Common myeloid progenitor, CD34-positive (primary cell): ENCODE data around the gene ULK4.

Experiments used
- CTCF ChIA-PET: fragments of 350-600 bp; sonication (Branson Sonifier 250); formaldehyde crosslinking; loops from one replicate; lab custom pipeline; 2021; ENCODE audit warnings: antibody characterized with exemption; lab: Charles Lee
- POLR2A ChIA-PET: fragments of 350-600 bp; sonication (Branson Sonifier 250); formaldehyde crosslinking; loops from one replicate; lab custom pipeline; 2021; ENCODE audit warnings: antibody characterized with exemption; lab: Charles Lee
- DNase-seq, 3 donors: peaks; one replicate each; pipeline versions ENCODE4 v3.0.0 to v3.0.0-alpha.2; 2013
- H3K27ac ChIP-seq, 2 experiments: 1 replicate in 1 of 2; 2 replicates in 1 of 2; pipeline ENCODE4 v1.7.0; 2013; ENCODE audit warnings: inconsistent platforms in 2 of 2, low read length in 2 of 2, mild to moderate bottlenecking in 2 of 2, low read depth in 1 of 2, moderate library complexity in 1 of 2; ENCODE audit not compliant: severe bottlenecking in 2 of 2, insufficient read depth in 1 of 2, poor library complexity in 1 of 2
- H3K27me3 ChIP-seq, 5 experiments: replicated peaks in 2 of 5; 1 replicate in 3 of 5; 2 replicates in 2 of 5; pipeline versions ENCODE4 v1.6.1 to v1.7.0; 2013; ENCODE audit warnings: low read length in 4 of 5, mild to moderate bottlenecking in 2 of 5, moderate library complexity in 2 of 5, inconsistent platforms in 1 of 5; ENCODE audit not compliant: insufficient read depth in 5 of 5, control insufficient read depth in 4 of 5
- H3K36me3 ChIP-seq, 4 experiments: 1 replicate in 2 of 4; 2 replicates in 2 of 4; pipeline versions ENCODE4 v1.6.1 to v1.7.0; 2013; ENCODE audit warnings: low read length in 3 of 4, control low read depth in 1 of 4, mild to moderate bottlenecking in 1 of 4; ENCODE audit not compliant: control insufficient read depth in 4 of 4, insufficient read depth in 4 of 4
- H3K4me1 ChIP-seq, 4 experiments: 1 replicate in 3 of 4; 2 replicates in 1 of 4; pipeline versions ENCODE4 v1.6.1 to v1.7.1; 2013; ENCODE audit warnings: low read length in 3 of 4, mild to moderate bottlenecking in 3 of 4, control low read depth in 1 of 4, inconsistent platforms in 1 of 4, moderate library complexity in 1 of 4; ENCODE audit not compliant: control insufficient read depth in 4 of 4, insufficient read depth in 4 of 4; ENCODE audit errors: control extremely low read depth in 1 of 4
- H3K4me3 ChIP-seq, 7 experiments: 1 replicate in 4 of 7; 2 replicates in 3 of 7; pipeline versions ENCODE4 v1.5.1 to v1.7.0; 2013; ENCODE audit warnings: mild to moderate bottlenecking in 7 of 7, low read length in 6 of 7, moderate library complexity in 6 of 7, inconsistent platforms in 2 of 7, low read depth in 2 of 7, control low read depth in 1 of 7; ENCODE audit not compliant: insufficient read depth in 4 of 7, control insufficient read depth in 1 of 7; ENCODE audit errors: extremely low read depth in 1 of 7
- H3K9me3 ChIP-seq, 5 experiments: 1 replicate in 4 of 5; 2 replicates in 1 of 5; pipeline versions ENCODE4 v1.6.1 to v1.7.1; 2013; ENCODE audit warnings: low read length in 4 of 5, mild to moderate bottlenecking in 2 of 5, inconsistent platforms in 1 of 5, low read depth in 1 of 5, moderate library complexity in 1 of 5; ENCODE audit not compliant: control insufficient read depth in 4 of 5, insufficient read depth in 2 of 5; ENCODE audit errors: control extremely low read depth in 1 of 5
- WGBS: methylation state at CpG from one replicate; pipeline ENCODE4 v1.1.5; 2013; ENCODE audit not compliant: insufficient coverage; 5-methylcytosine and 5-hydroxymethylcytosine counted together

Gene ULK4

GRCh38 chr3:41241161-41241560, 720.7 kb downstream of the ULK4 start:
- H3K9me3 ChIP-seq, result no peaks in the 10 kb centered on the region
- H3K27ac ChIP-seq, result no peak overlapping the region
- H3K36me3 ChIP-seq, result peaks cover 25 to 62% (median 47%) of the 10 kb centered on the region in 4 experiments
- H3K4me3 ChIP-seq, result no peak overlapping the region
- ChIA-PET POLR2A (no interaction called here), CTCF (interaction anchor here (1.0 kb wide), 1 partner anchor 42 kb away, joined by 5 read pairs; the partner anchor contains the start of gene CTNNB1)
- no peaks in the 10 kb centered on the region for H3K27me3 ChIP-seq
- WGBS, result 100% methylated on average over 1 of the region's 4 CpGs
- DNase-seq, result no peak
- no peaks in the 10 kb centered on the region for H3K4me1 ChIP-seq

GRCh38 chr3:41239587-41239986, 722.3 kb downstream of the ULK4 start:
- H3K4me3 ChIP-seq, result no peak overlapping the region
- H3K9me3 ChIP-seq, result no peaks in the 10 kb centered on the region
- H3K4me1 ChIP-seq, result no peaks in the 10 kb centered on the region
- POLR2A ChIA-PET, result interaction anchor here (0.5 kb wide), 1 partner anchor 802 kb away, joined by 3 read pairs; no protein-coding TSS in a partner anchor
- DNase-seq, result no peak
- CTCF ChIA-PET, result no interaction called here
- peaks cover 28 to 73% (median 56%) of the 10 kb centered on the region in 4 experiments for H3K36me3 ChIP-seq
- H3K27ac ChIP-seq, result no peak overlapping the region
- no peaks in the 10 kb centered on the region for H3K27me3 ChIP-seq
- WGBS, result 100% methylated on average over 1 of the region's 2 CpGs

- H3K4me3 ChIP-seq, result no peak overlapping the region
- WGBS, result 100% methylated on average over 3 of the region's 3 CpGs
- no peak for DNase-seq
- H3K27me3 ChIP-seq, result no peaks in the 10 kb centered on the region
- peaks cover 40 to 86% (median 66%) of the 10 kb centered on the region in 4 experiments for H3K36me3 ChIP-seq
- no peaks in the 10 kb centered on the region for H3K9me3 ChIP-seq
- no peak overlapping the region for H3K27ac ChIP-seq
- POLR2A ChIA-PET, result interaction anchor here (0.6 kb wide), 1 partner anchor 324 kb away, joined by 3 read pairs; no protein-coding TSS in a partner anchor
- H3K4me1 ChIP-seq, result no peaks in the 10 kb centered on the region
- CTCF ChIA-PET, result no interaction called here
Observed at GRCh38 chr3:41237907-41238306, 724.0 kb downstream of the ULK4 start.

GRCh38 chr3:41236228-41236627, 725.7 kb downstream of the ULK4 start:
- peaks cover 45 to 93% (median 73%) of the 10 kb centered on the region in 4 experiments for H3K36me3 ChIP-seq
- WGBS, result 100% methylated on average over 2 of the region's 2 CpGs

GRCh38 chr3:41234823-41235721, 726.8 kb downstream of the ULK4 start:
- DNase-seq, result no peak
- CTCF ChIA-PET, result interaction anchor here (1.0 to 2.0 kb wide), 4 partner anchors 11 to 36 kb away, joined by 3 to 11 read pairs (median 3); partner anchors contain the start of gene CTNNB1

More at GRCh38 chr3:41236228-41236627, 725.7 kb downstream of the ULK4 start:
- H3K27me3 ChIP-seq, result no peaks in the 10 kb centered on the region
- no peaks in the 10 kb centered on the region for H3K4me1 ChIP-seq
- no peak overlapping the region for H3K4me3 ChIP-seq
- no peaks in the 10 kb centered on the region for H3K9me3 ChIP-seq
- POLR2A ChIA-PET, result interaction anchor here (0.7 kb wide), 1 partner anchor 22 kb away, joined by 3 read pairs; no protein-coding TSS in a partner anchor
- DNase-seq, result no peak
- no peak overlapping the region for H3K27ac ChIP-seq
- CTCF ChIA-PET, result interaction anchor here (1.1 to 2.0 kb wide), 6 partner anchors 11 to 102 kb away, joined by 3 to 11 read pairs (median 3); partner anchors contain the start of gene CTNNB1

GRCh38 chr3:41224120-41224806, 737.6 kb downstream of the ULK4 start:
- no peak for DNase-seq
- no peaks in the 10 kb centered on the region for H3K27me3 ChIP-seq
- no peak overlapping the region for H3K4me3 ChIP-seq
- H3K4me1 ChIP-seq, result peaks cover 0 to 7% (median 2%) of the 10 kb centered on the region in 4 experiments
- H3K36me3 ChIP-seq, result peaks cover 22 to 56% (median 48%) of the 10 kb centered on the region in 4 experiments
- 96% methylated on average over 3 of the region's 3 CpGs for WGBS
- ChIA-PET CTCF (interaction anchor here (0.5 to 1.9 kb wide), 4 partner anchors 9 to 22 kb away, joined by 3 to 11 read pairs (median 4); no protein-coding TSS in a partner anchor), POLR2A (interaction anchor here (0.6 kb wide), 2 partner anchors 9 to 502 kb away, joined by 3 read pairs; no protein-coding TSS in a partner anchor)
- no peak overlapping the region for H3K27ac ChIP-seq
- H3K9me3 ChIP-seq, result no peaks in the 10 kb centered on the region

More at GRCh38 chr3:41234823-41235721, 726.8 kb downstream of the ULK4 start:
- Histone ChIP-seq H3K4me1 (no peaks in the 10 kb centered on the region), H3K4me3 (no peak overlapping the region), H3K9me3 (no peaks in the 10 kb centered on the region), H3K27me3 (no peaks in the 10 kb centered on the region), H3K36me3 (peaks cover 39 to 93% (median 76%) of the 10 kb centered on the region in 4 experiments), H3K27ac (no peak overlapping the region)
- no CpG with 5 or more reads among the region's 6 CpGs for WGBS
- POLR2A ChIA-PET, result no interaction called here
